Fibroblast of skin of left quadriceps (primary cell): Measurements from ENCODE around the gene DSG1.
"Not testable (repeated sequence)": the region's sequence is repeated elsewhere in the genome, so short reads cannot be mapped to it uniquely, and the experiment has no call there.

ENCODE experiments used
- DNase-seq, 2 experiments: peaks; one replicate each; pipeline ENCODE4 v3.0.0-alpha.2; 2013; ENCODE audit warnings: low read depth in 2 of 2

Gene DSG1

DNA sequence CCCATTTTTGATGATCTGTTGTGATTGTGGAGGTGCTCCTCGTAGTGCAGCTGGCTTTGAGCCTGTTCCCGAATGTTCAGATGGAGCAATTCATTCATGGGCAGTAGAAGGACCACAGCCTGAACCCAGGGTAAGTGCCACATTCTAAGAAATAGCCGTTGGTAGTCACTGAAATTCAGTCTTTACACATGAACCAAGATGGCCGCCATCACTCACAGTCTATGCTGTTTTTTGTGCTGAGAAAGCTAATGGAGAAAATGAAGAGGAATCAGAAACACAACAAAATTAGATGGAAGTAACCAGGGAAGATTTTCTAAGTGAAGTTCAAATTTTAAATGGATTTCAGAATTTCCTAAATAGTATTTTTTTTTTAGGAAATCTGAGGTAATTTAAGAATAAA lies 25.5 kb downstream of the DSG1 start:
- no peak for DNase-seq

DNA sequence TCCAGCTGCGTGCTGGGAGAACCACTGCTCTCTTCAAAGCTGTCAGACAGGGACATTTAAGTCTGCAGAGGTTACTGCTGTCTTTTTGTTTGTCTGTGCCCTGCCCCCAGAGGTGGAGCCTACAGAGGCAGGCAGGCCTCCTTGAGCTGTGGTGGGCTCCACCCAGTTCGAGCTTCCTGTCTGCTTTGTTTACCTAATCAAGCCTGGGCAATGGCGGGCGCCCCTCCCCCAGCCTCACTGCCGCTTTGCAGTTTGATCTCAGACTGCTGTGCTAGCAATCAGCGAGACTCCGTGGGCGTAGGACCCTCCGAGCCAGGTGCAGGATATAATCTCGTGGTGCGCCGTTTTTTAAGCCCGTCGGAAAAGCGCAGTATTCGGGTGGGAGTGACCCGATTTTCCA lies 35.4 kb downstream of the DSG1 start:
- not testable (repeated sequence) for DNase-seq

DNA sequence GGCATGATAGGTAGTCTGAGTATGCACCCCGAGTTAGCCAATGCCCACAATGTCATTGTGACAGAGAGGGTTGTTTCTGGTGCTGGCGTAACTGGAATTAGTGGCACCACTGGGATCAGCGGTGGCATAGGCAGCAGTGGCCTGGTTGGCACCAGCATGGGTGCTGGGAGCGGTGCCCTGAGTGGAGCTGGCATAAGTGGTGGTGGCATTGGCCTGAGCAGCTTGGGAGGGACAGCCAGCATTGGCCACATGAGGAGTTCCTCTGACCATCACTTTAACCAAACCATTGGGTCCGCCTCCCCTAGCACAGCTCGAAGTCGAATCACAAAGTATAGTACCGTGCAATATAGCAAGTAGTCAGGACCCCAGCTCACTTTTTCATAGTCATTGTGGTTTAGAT lies 37.0 kb downstream of the DSG1 start:
- DNase-seq: no peak

DNA sequence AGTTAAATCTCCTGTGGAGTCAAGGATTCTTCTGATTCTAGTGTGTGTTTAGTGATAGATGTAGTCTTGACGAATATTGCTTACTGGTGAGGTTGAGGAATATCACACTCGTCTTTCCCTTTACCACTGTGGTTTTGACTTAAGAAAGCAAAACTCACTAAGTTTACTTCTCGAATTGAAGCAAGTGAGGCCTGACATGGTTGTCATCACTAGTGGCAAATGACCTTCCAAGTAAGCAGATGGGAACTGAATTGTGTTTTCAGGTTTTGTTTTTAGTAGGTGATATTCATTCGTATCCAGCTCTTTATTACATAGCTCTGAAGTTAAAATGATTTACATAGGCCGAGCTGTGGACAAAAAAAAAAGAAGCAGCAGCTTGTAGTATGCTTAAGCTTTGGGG lies 38.1 kb downstream of the DSG1 start:
- DNase-seq: no peak

DNA sequence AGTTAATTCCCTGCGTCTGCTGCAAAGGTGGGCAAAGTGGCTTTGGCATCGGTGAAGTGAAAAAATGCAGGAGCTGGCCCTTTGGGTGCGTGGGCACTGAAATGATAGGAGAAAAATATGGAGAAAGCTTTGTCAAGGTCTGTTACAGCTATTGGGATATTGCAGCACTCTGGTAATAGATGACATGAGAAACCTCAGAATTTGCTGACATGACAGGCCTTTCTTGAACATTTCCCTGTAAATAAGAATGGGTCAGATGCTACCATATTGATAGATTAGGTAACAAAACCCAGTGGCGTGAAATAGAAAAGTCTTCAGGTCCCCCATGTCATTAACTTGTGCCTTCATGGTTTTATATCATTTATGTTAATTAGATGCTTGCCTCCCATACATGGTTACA lies 46.2 kb downstream of the DSG1 start:
- no peak for DNase-seq

DNA sequence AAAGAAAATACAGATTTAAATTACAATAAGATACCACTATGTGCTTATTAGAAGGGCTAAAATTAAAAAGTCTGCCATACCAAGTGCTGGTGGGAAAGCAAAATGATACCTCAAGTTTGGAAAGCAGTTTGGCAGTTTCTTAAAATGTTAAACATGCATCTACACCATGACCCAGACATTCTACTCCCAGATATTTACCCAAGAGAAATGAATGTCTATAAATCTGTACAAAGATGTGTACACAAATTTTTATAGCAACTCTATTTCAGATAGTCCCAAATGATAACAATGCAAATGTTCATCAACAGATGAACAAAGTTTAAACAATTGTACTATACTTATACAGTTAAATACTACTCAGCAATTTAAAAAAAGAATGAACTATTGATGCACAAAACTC lies 51.5 kb downstream of the DSG1 start:
- no peak for DNase-seq

DNA sequence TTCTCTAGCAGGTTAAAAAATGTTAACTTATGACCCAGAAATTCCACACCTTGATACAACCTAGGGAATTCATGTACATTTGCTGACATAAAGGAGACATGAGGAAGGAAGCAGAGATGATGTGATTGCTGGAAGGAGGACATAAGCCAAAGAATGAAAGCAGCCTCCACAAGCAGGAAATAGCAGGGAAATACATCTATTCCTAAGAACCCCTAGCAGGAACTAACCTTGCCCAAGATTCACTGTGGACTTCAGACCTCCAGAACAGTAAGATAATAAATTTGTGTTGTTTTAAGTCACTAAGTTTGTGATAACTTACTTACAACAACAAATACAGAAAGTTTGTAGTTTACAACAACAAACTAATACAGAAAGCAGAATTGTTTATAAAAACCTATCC lies 54.0 kb downstream of the DSG1 start:
- DNase-seq: no peak

DNA sequence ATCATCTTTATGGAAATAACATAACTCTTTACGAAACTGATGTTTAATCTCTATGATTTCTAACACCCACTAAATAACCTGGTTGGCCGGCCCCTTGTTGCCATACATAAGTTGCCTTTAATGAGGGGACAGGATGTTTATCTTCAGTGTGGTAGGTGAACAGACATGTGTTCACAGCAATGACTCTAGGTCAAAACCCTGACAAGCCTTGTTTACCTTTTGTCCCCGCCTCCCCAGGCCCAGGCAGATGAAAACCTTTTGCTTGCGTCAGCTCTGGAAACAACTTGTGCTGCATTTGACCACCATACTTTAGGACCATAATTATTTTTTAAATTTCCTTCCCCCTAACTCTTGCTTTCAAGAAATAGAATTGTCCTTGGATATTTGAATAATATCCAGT lies 55.7 kb downstream of the DSG1 start:
- DNase-seq: no peak

DNA sequence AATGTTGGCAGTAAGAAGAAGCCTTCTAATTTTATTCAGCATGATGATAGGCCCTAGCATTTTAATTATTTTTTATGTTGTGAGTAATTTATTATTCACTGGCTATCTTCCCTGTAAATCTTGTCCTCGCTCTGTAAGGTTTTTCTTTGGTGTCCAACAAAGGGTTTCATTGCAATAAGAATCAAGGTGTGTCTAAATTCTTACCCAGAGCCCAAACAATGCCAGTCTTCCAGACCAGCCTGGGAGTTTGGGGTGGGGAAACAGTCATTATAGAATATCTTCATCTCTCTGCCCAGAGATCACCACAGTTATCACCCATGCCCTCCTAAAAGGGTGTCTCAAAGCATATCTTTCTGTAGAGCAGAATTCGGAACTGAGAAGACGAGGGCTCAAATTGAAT lies 58.5 kb downstream of the DSG1 start, which contains the start of gene DSG4:
Gene DSG4, plus strand, starts transcription at position 301 of the 400 bp plus-strand sequence. CDS start 135 bp downstream, outside the sequence.
- DNase-seq: no peak

DNA sequence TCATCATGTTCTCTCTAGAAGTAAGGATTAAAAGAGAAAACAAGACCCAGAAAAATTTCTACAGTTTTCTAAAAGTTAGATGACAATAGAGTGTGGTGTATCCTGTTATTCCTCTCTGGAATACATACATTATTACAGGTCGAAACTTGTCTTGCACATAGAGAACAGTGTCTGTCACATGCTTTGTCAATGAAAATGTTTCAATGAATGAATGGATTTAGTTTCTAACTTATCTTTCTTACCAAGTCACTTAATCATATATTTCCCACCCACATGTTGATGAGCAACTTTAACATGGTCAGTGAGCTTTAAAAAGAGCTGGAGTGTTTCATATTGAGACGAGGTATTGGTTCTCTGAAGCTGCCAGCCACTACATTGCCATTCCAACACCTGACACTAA lies 63.0 kb downstream of the DSG1 start:
- no peak for DNase-seq

DNA sequence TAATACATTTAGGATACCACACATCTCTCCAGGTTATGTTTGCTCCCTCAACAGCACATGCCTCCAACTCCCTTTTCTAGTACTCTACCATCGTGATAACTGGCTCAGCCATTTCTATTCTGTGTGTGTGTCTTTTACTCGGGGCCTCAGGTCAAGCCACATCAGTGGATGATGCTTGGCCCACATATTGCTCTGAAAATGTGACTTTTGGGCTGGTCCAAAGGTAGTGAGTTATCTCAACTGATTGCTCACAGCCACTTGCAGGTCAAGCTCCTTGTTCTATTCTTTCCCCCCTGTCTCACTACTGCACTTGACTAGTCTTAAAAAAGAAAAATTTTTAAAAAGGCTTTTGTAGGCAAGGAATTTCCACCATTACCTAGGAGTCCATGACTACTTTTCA lies 64.1 kb downstream of the DSG1 start:
- no peak for DNase-seq

DNA sequence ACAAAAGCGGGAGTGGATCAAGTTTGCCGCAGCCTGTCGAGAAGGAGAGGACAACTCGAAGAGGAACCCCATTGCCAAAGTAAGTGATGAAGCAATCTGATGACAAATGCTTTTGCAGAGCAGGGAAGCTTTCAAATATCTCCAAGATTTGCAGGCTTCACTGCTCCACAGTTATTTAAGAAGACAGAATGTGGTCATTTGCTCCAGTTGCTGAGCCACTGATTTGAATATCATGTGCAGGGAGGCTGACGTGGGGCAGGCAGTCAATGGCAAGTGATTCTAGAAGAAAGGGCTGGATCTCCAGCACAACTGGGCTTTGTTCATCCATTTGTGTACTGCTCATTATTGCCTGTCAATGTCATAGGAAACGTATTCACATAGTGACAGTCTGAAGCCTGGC lies 68.8 kb downstream of the DSG1 start:
- no peak for DNase-seq

DNA sequence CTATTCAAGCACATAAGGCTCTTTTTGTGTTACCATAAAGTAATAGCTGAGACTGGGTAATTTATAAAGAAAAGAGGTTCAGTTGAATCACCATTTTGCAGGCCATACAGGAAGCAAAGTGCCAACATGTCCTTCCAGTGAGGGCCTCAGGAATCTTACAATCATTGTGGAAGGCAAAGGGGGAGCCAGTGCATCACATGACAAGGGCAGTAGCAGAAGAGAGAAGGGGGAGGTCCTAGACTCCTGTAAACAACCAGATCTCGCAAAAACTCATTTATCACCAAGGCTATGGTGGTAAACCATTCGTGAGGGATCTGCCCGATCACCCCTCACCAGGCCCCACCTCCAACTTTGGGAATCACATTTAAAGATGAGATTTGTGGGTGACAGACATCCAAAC lies 75.3 kb downstream of the DSG1 start:
- DNase-seq: no peak

DNA sequence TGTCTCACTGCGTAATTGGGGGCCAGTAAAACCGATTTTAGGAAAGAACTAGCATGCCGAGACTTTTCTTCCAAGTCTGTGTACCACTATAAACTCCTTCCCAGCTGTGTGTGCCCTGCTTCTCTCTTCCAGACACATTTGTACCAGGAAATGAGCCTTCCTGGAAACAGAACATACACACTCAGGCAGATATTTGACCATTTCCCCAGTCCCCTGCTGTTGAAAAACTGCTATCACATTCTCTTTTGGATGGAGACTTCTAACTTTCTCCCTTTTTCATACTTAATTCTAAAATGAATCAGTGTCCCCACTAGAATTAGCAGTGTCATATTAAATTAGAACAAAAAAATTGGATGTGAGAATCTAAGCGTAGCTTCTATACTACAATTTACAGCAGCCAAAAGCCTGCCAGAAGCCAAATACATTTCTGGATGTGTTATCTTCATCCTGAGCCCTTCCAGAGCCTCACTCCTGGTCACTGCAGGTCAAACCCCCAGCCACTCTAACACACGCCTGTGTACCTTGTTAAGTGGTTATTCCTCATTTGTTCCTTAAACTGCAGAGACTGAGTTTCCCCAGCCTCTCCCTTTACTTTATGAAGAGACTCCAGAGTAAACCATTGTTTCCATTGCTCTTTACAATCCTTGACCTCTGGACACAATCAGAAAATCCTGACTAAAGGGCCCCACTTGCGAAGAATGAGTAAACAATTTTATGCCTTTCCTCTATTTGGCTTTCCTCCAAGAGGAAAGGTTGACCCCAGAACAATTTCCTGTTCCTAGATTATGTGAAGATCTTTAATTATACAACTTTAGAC lies 79.0 kb downstream of the DSG1 start:
- DNase-seq: no peak

DNA sequence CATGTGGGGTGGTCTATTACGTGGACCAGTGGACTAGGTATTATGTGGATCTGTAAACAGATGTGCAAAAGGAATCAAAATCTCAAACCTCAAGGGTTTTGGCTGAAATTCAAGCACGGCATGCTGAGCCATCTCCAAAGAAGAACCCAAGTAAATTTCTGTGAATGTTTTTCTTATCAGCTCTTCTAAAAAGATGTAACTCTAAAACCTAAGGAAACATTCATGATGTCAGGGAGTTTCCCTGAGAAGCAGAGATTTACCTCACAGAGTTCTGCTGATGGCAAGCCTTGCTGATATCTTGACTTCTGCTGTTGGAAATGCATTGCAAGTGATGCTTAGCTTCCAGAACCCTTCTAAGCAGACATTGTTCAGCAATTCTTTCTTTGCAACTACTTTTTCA lies 80.2 kb downstream of the DSG1 start:
- DNase-seq: no peak

DNA sequence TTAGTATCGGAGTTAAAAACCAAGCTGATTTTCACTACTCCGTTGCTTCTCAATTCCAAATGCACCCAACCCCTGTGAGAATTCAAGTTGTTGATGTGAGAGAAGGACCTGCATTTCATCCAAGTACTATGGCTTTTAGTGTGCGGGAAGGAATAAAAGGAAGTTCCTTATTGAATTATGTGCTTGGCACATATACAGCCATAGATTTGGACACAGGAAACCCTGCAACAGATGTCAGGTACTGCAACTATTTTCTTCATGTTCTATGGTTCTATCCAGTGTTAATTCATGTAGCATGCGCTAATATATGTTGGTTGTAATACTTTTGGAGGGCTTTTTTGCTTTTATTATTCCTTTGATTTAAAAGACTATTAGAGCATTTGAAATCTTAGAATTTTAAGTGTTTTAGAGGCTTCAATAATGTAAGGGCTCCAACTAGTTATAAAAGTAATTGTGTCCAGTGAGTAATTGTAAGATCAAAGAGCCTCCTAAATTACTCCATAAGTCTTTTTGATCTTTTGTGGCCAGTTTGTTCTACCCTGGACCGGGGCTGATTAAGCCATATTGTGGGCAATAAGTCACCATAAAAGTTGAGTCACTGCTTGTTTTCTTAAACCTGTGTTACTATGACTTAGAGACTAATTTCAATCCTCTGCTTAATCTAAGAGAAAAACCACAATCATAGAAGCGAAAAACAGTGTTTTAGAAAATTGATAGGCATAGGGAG lies 81.5 kb downstream of the DSG1 start:
- no peak for DNase-seq

DNA sequence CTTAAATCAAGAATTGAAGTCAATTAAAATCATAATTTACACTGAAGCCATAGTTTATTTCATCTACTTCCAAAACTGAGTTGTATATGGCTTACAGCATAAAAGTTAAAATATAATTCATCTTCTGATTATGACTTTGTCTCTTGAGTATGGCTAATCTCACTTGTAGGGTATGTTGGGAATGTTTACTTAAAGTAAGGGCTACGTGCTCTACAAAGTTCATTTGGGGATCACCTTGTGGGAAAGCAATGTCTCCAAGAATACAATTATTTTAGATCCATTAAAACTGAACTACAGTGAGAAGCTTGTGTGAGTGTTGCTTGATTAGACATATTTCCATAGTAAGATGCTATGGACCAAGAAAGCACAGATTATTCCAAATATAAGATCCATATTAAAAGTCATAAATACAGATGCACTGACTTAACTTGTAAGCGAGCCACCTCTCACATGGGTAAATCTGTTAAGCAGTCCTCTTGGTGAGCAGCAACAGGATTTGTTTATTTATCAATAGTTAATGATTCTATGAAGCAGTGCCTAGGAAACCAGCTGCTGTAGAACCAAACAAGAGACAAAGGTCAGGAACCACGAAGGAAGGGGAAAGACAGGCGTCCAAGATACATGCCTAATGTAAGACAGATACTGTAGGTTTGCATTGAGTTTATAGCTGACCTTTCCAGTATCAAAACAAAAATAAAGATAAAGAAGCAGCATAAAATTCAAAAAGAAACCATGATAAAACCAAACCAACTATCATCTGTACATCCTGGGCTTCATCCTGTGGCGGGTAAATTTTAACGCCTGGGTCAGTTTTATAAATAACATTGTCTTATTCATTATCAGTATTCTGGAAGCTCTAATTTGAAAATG lies 83.4 kb downstream of the DSG1 start:
- no peak for DNase-seq

DNA sequence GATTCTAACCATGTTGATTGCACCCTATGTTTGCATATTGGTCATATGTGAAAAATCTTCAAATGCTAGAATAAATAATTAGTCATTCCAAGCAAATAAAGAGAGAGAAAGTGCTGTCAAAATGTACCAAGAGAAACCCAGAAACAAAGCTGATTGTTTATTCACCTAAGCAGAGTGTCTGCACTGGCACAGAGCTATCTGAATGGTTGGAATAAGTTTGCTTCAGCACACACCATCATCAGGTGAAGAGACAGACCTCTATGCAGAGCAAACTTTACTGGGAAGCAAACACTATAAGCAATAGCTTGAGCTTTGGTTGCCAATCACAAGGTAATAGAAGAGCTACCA lies 84.0 kb downstream of the DSG1 start:
- no peak for DNase-seq

DNA sequence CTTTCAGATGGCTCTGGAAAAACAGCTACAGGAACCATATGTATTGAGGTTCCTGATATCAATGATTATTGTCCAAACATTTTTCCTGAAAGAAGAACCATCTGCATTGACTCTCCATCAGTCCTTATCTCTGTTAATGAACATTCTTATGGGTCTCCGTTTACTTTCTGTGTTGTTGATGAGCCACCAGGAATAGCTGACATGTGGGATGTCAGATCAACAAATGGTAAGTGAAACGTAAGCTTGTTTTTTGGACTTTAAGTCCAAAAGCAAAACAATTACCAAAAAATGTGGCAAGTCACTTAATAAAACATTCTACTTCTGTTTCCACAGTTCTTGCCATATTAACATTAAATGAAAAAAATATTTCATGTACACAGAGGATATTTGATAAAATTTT lies 85.4 kb downstream of the DSG1 start:
- DNase-seq: no peak
